ENCODE data around the gene CFAP299.

- TF ChIP-seq, protein P1, sequence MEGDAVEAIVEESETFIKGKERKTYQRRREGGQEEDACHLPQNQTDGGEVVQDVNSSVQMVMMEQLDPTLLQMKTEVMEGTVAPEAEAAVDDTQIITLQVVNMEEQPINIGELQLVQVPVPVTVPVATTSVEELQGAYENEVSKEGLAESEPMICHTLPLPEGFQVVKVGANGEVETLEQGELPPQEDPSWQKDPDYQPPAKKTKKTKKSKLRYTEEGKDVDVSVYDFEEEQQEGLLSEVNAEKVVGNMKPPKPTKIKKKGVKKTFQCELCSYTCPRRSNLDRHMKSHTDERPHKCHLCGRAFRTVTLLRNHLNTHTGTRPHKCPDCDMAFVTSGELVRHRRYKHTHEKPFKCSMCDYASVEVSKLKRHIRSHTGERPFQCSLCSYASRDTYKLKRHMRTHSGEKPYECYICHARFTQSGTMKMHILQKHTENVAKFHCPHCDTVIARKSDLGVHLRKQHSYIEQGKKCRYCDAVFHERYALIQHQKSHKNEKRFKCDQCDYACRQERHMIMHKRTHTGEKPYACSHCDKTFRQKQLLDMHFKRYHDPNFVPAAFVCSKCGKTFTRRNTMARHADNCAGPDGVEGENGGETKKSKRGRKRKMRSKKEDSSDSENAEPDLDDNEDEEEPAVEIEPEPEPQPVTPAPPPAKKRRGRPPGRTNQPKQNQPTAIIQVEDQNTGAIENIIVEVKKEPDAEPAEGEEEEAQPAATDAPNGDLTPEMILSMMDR (IDR thresholded peaks at IDR 0.05; ENCODE audit: low read depth, low read length, poor library complexity, severe bottlenecking), result no peak
- no peak for TF ChIP-seq EZH2phosphoT487 (IDR thresholded peaks at IDR 0.05; ENCODE audit: borderline replicate concordance, low read length)
Observed at GRCh38 chr4:80393246-80393969, 57.9 kb downstream of the CFAP299 start.

Data from DOHH2 (cell line).